Effector memory CD4-positive, alpha-beta T cell (primary cell): Measurements from ENCODE around the gene AZGP1.
A peak's percentile ranks its signal among the peaks of the same experiment; 100 is the strongest.

Experiments used
- DNase-seq, 3 donors: peaks; one replicate each; pipeline ENCODE4 v3.0.0-alpha.2; 2020
- H3K27ac ChIP-seq: 2 replicates; pipeline ENCODE4 v1.7.0; 2013; ENCODE audit warnings: mild to moderate bottlenecking, low read length, moderate library complexity; ENCODE audit not compliant: insufficient read depth, poor library complexity, severe bottlenecking
- H3K27me3 ChIP-seq: replicated peaks from 2 replicates; pipeline ENCODE4 v1.7.0; 2013; ENCODE audit warnings: mild to moderate bottlenecking, low read length; ENCODE audit not compliant: insufficient read depth, control insufficient read depth, poor library complexity, severe bottlenecking
- H3K36me3 ChIP-seq: 2 replicates; pipeline ENCODE4 v1.7.0; 2013; ENCODE audit warnings: mild to moderate bottlenecking, low read length, moderate library complexity; ENCODE audit not compliant: control insufficient read depth, insufficient read depth
- H3K4me1 ChIP-seq: 2 replicates; pipeline ENCODE4 v1.7.0; 2013; ENCODE audit warnings: low read length, mild to moderate bottlenecking; ENCODE audit not compliant: control insufficient read depth, insufficient read depth, poor library complexity, severe bottlenecking
- H3K4me3 ChIP-seq: 2 replicates; pipeline ENCODE4 v1.7.0; 2013; ENCODE audit warnings: low read length, low read depth, mild to moderate bottlenecking; ENCODE audit not compliant: insufficient read depth, poor library complexity, severe bottlenecking
- H3K9me3 ChIP-seq: 2 replicates; pipeline ENCODE4 v1.7.0; 2013; ENCODE audit warnings: mild to moderate bottlenecking, low read length, moderate library complexity; ENCODE audit not compliant: control insufficient read depth
- total RNA-seq, 3 donors: gene quantifications; one replicate each; lab custom pipeline; 2026; lab: John Stamatoyannopoulos, UW

AZGP1 gene
- total RNA-seq: 0 reads per million in 3 donors

GRCh38 chr7:99975782-99976521, at the start of gene AZGP1:
AZGP1 (minus strand) TSS chr7:99976031; CDS start chr7:99976020, 11 bp downstream.
- no peaks in the 10 kb centered on the region for H3K27me3 ChIP-seq
- H3K4me1 ChIP-seq: no peaks in the 10 kb centered on the region
- no peaks in the 10 kb centered on the region for H3K9me3 ChIP-seq
- no peak within 1 kb of the TSS for H3K27ac ChIP-seq
- no peak within 1 kb of the TSS for H3K4me3 ChIP-seq
- H3K36me3 ChIP-seq: no peaks in the 10 kb centered on the region
- no peak for DNase-seq

- Histone ChIP-seq H3K27me3 (no peaks in the 10 kb centered on the region), H3K4me1 (no peaks in the 10 kb centered on the region), H3K9me3 (no peaks in the 10 kb centered on the region), H3K36me3 (peaks cover 42% of the 10 kb centered on the region), H3K4me3 (no peak overlapping the region), H3K27ac (no peak overlapping the region)
- DNase-seq: no peak
Measured at GRCh38 chr7:100024020-100024619, 48.3 kb upstream of the AZGP1 start.

- H3K27ac ChIP-seq: no peak overlapping the region
- H3K4me3 ChIP-seq: no peak overlapping the region
- H3K4me1 ChIP-seq: no peaks in the 10 kb centered on the region
- no peaks in the 10 kb centered on the region for H3K9me3 ChIP-seq
- no peaks in the 10 kb centered on the region for H3K27me3 ChIP-seq
- no peak for DNase-seq
- peaks cover 41% of the 10 kb centered on the region for H3K36me3 ChIP-seq
Measured at GRCh38 chr7:100023526-100023925, 47.7 kb upstream of the AZGP1 start.

- H3K4me1 ChIP-seq: peaks cover 2% of the 10 kb centered on the region
- DNase-seq: no peak
- peaks cover 41% of the 10 kb centered on the region for H3K36me3 ChIP-seq
Measured at GRCh38 chr7:100022621-100023020, 46.8 kb upstream of the AZGP1 start.

GRCh38 chr7:100021297-100021696, 45.5 kb upstream of the AZGP1 start:
- no peak overlapping the region for H3K4me3 ChIP-seq
- peaks cover 36% of the 10 kb centered on the region for H3K36me3 ChIP-seq
- H3K27ac ChIP-seq: no peak overlapping the region
- H3K4me1 ChIP-seq: peaks cover 11% of the 10 kb centered on the region
- H3K9me3 ChIP-seq: no peaks in the 10 kb centered on the region
- H3K27me3 ChIP-seq: no peaks in the 10 kb centered on the region
- DNase-seq: no peak

More at GRCh38 chr7:100022621-100023020, 46.8 kb upstream of the AZGP1 start:
- no peaks in the 10 kb centered on the region for H3K27me3 ChIP-seq
- no peaks in the 10 kb centered on the region for H3K9me3 ChIP-seq
- no peak overlapping the region for H3K27ac ChIP-seq
- no peak overlapping the region for H3K4me3 ChIP-seq

GRCh38 chr7:100019908-100020307, 44.1 kb upstream of the AZGP1 start:
- H3K27me3 ChIP-seq: no peaks in the 10 kb centered on the region
- no peak overlapping the region for H3K4me3 ChIP-seq
- peaks cover 32% of the 10 kb centered on the region for H3K36me3 ChIP-seq
- H3K9me3 ChIP-seq: no peaks in the 10 kb centered on the region
- no peak overlapping the region for H3K27ac ChIP-seq
- H3K4me1 ChIP-seq: peaks cover 15% of the 10 kb centered on the region
- DNase-seq: no peak

GRCh38 chr7:100017875-100018274, 42.0 kb upstream of the AZGP1 start:
- peaks cover 15% of the 10 kb centered on the region for H3K4me1 ChIP-seq
- no peaks in the 10 kb centered on the region for H3K27me3 ChIP-seq
- H3K27ac ChIP-seq: no peak overlapping the region
- no peak for DNase-seq
- no peak overlapping the region for H3K4me3 ChIP-seq
- peaks cover 14% of the 10 kb centered on the region for H3K36me3 ChIP-seq
- H3K9me3 ChIP-seq: no peaks in the 10 kb centered on the region

GRCh38 chr7:100017300-100017699, 41.5 kb upstream of the AZGP1 start:
- H3K4me1 ChIP-seq: peaks cover 15% of the 10 kb centered on the region
- H3K9me3 ChIP-seq: no peaks in the 10 kb centered on the region
- peak overlapping the region; percentile 89 for H3K27ac ChIP-seq
- H3K27me3 ChIP-seq: no peaks in the 10 kb centered on the region
- H3K4me3 ChIP-seq: no peak overlapping the region
- no peak for DNase-seq
- H3K36me3 ChIP-seq: peaks cover 8% of the 10 kb centered on the region

- DNase-seq: no peak
Measured at GRCh38 chr7:100016215-100016901, 40.5 kb upstream of the AZGP1 start.

More at GRCh38 chr7:100016215-100016901, 40.5 kb upstream of the AZGP1 start:
- Histone ChIP-seq H3K4me1 (peaks cover 15% of the 10 kb centered on the region), H3K27me3 (no peaks in the 10 kb centered on the region), H3K4me3 (peak overlapping the region; percentile 91), H3K27ac (peak overlapping the region; percentile 89), H3K36me3 (peaks cover 6% of the 10 kb centered on the region), H3K9me3 (no peaks in the 10 kb centered on the region)
